ENCODE measurements around the gene ANKRD62. TPM values are rescaled to one million over a fixed set of nuclear protein-coding genes. Genes with fewer than 3 reads are reported as not detected.

Gene ANKRD62
- total RNA-seq, 1 experiment from 2014 or later = not detected

Other genes starting within 250 kb of the ANKRD62 start
- 49.8 and 54.4 TPM in 2 replicates for gene CHMP1B, start 242.4 kb upstream of the ANKRD62 start, total RNA-seq (2014; rRNA removed; shearing (Covaris generic))
- 9.1 and 21.9 TPM in 2 replicates for gene MPPE1, start 185.5 kb upstream of the ANKRD62 start, total RNA-seq (2014; rRNA removed; shearing (Covaris generic))
- gene IMPA2, start 112.3 kb upstream of the ANKRD62 start, total RNA-seq (2014; rRNA removed; shearing (Covaris generic)) = 38.9 and 41.4 TPM in 2 replicates
- not detected in 2 replicates for gene CIDEA, start 160.5 kb downstream of the ANKRD62 start, total RNA-seq (2014; rRNA removed; shearing (Covaris generic))
- 126 TPM in 2 replicates for gene TUBB6, start 214.4 kb downstream of the ANKRD62 start, total RNA-seq (2014; rRNA removed; shearing (Covaris generic))